ENCODE measurements around the gene NFATC1.

- TF ChIP-seq CTCF (IDR thresholded peaks at IDR 0.05) = no peak
- no peak for TF ChIP-seq POLR2AphosphoS5 (IDR thresholded peaks at IDR 0.05)
- TF ChIP-seq POLR2A (IDR thresholded peaks at IDR 0.05) = no peak
These were observed 160.2 kb downstream of the NFATC1 start for GRCh38 chr18:79555885-79556284.

Data from transverse colon (tissue), 4 donors.